GM08714 (cell line): ENCODE measurements around the gene IGFBP5.

Experiments used
- H3K4me3 ChIP-seq: fragments of 200-500 bp; sonication (Bioruptor generic); 2 replicates; pipeline ENCODE4 v1.5.1; 2014; ENCODE audit warnings: mild to moderate bottlenecking, low read length, inconsistent platforms
- ZNF274 ChIP-seq: IDR thresholded peaks from 2 replicates; pipeline ENCODE4 v1.6.1; 2012; ENCODE audit warnings: mild to moderate bottlenecking, low read depth, low read length

The IGFBP5 gene

GRCh38 chr2:216644842-216645635 lies 50.3 kb downstream of the IGFBP5 start:
- no peak overlapping the region for H3K4me3 ChIP-seq
- TF ChIP-seq ZNF274, result no peak

- no peak overlapping the region for H3K4me3 ChIP-seq
- no peak for TF ChIP-seq ZNF274
Measured at GRCh38 chr2:216643986-216644659, 51.2 kb downstream of the IGFBP5 start.

GRCh38 chr2:216637472-216637871 lies 57.9 kb downstream of the IGFBP5 start:
- H3K4me3 ChIP-seq, result no peak overlapping the region
- TF ChIP-seq ZNF274, result no peak

- H3K4me3 ChIP-seq, result no peak overlapping the region
- no peak for TF ChIP-seq ZNF274
Measured at GRCh38 chr2:216636551-216637450, 58.5 kb downstream of the IGFBP5 start.

- TF ChIP-seq ZNF274, result no peak
- no peak overlapping the region for H3K4me3 ChIP-seq
Measured at GRCh38 chr2:216635701-216636550, 59.4 kb downstream of the IGFBP5 start.

GRCh38 chr2:216635171-216635570 lies 60.2 kb downstream of the IGFBP5 start:
- no peak for TF ChIP-seq ZNF274
- no peak overlapping the region for H3K4me3 ChIP-seq

- TF ChIP-seq ZNF274, result no peak
- no peak overlapping the region for H3K4me3 ChIP-seq
Measured at GRCh38 chr2:216634370-216635148, 60.8 kb downstream of the IGFBP5 start.

- H3K4me3 ChIP-seq, result no peak overlapping the region; the same call in 1 of the 2 replicates
- no peak for TF ChIP-seq ZNF274
Measured at GRCh38 chr2:216633616-216634369, 61.6 kb downstream of the IGFBP5 start.

GRCh38 chr2:216632952-216633615 lies 62.3 kb downstream of the IGFBP5 start, which contains the start of gene IGFBP2:
Gene IGFBP2, plus strand, starts transcription at chr2:216633420. Its CDS starts 104 bp downstream, at chr2:216633524.
- TF ChIP-seq ZNF274, result no peak
- no peak within 1 kb of the TSS; the same call in 1 of the 2 replicates for H3K4me3 ChIP-seq

- no peak overlapping the region for H3K4me3 ChIP-seq
Measured at GRCh38 chr2:216632346-216632951, 62.9 kb downstream of the IGFBP5 start.

GRCh38 chr2:216629784-216630183 lies 65.6 kb downstream of the IGFBP5 start:
- TF ChIP-seq ZNF274, result no peak
- H3K4me3 ChIP-seq, result no peak overlapping the region

More at GRCh38 chr2:216632346-216632951, 62.9 kb downstream of the IGFBP5 start:
- no peak for TF ChIP-seq ZNF274
